Measurements from ENCODE around the gene CYP2W1.

Gene CYP2W1

GRCh38 chr7:966291-967069 is 16.5 kb upstream of the CYP2W1 start:
- DNase-seq, result no peak

GRCh38 chr7:967361-968082 is 15.5 kb upstream of the CYP2W1 start:
- DNase-seq, result no peak

- no peak for DNase-seq
Observed at GRCh38 chr7:968205-969105, 14.5 kb upstream of the CYP2W1 start.

- DNase-seq, result no peak
Observed at GRCh38 chr7:969403-969802, 13.6 kb upstream of the CYP2W1 start.

GRCh38 chr7:970744-971143 is 12.2 kb upstream of the CYP2W1 start:
- DNase-seq, result no peak

- DNase-seq, result no peak
Observed at GRCh38 chr7:972110-972509, 10.9 kb upstream of the CYP2W1 start.

GRCh38 chr7:972676-973309 is 10.2 kb upstream of the CYP2W1 start:
- no peak for DNase-seq

GRCh38 chr7:973312-973711 is 9.7 kb upstream of the CYP2W1 start:
- DNase-seq, result no peak

- DNase-seq, result no peak
Observed at GRCh38 chr7:974172-974571, 8.8 kb upstream of the CYP2W1 start.

GRCh38 chr7:974820-975681 is 7.9 kb upstream of the CYP2W1 start, which contains the start of gene COX19:
TSS of gene COX19 (minus strand) at chr7:975549. CDS start at chr7:975509, 40 bp downstream.
- peak; percentile 51 to 74 for DNase-seq

GRCh38 chr7:975702-976473 is 7.1 kb upstream of the CYP2W1 start:
- DNase-seq, result no peak

GRCh38 chr7:976901-977325 is 6.1 kb upstream of the CYP2W1 start:
- no peak for DNase-seq

- DNase-seq, result no peak
Observed at GRCh38 chr7:977326-978048, 5.5 kb upstream of the CYP2W1 start.

- no peak for DNase-seq
Observed at GRCh38 chr7:978049-978346, 5.0 kb upstream of the CYP2W1 start.

GRCh38 chr7:978416-979091 is 4.4 kb upstream of the CYP2W1 start:
- DNase-seq, result no peak

- no peak for DNase-seq
Observed at GRCh38 chr7:979151-979550, 3.8 kb upstream of the CYP2W1 start.

- DNase-seq, result peak; percentile 26 to 83
Observed at GRCh38 chr7:979886-980571, 3.0 kb upstream of the CYP2W1 start.

- DNase-seq, result peak; percentile 89 to 95
Observed at GRCh38 chr7:981793-982510, 1.0 kb upstream of the CYP2W1 start.

Data from NCI-H524 (cell line).